ENCODE results near the gene SEC24D.

SEC24D gene

GRCh38 chr4:118816538-118817177 is 19.3 kb downstream of the SEC24D start:
- no peak overlapping the region for H3K4me2 ChIP-seq (ENCODE audit: low read depth, low read length, poor library complexity, severe bottlenecking)
- H3K27ac ChIP-seq (ENCODE audit: low read depth, low read length): no peak overlapping the region
- no peaks in the 10 kb centered on the region for H3K27me3 ChIP-seq (ENCODE audit: low read length)
- H3F3A ChIP-seq (ENCODE audit: insufficient read depth): no peaks in the 10 kb centered on the region
- no peaks in the 10 kb centered on the region for H3K9me2 ChIP-seq (replicated peaks; ENCODE audit: insufficient read depth, low read length)
- no peaks in the 10 kb centered on the region for H3K79me2 ChIP-seq (ENCODE audit: insufficient read depth, low read length)
- no peaks in the 10 kb centered on the region for H4K20me1 ChIP-seq (ENCODE audit: low read depth, low read length)
- no peak overlapping the region for H2AFZ ChIP-seq (ENCODE audit: low read depth, low read length, severe bottlenecking)
- H3K9me3 ChIP-seq (ENCODE audit: insufficient read depth, low read length): no peaks in the 10 kb centered on the region
- TF ChIP-seq EZH2phosphoT487 (conservative IDR thresholded peaks at IDR 0.05; ENCODE audit: low read length): no peak
- TF ChIP-seq, protein P1, sequence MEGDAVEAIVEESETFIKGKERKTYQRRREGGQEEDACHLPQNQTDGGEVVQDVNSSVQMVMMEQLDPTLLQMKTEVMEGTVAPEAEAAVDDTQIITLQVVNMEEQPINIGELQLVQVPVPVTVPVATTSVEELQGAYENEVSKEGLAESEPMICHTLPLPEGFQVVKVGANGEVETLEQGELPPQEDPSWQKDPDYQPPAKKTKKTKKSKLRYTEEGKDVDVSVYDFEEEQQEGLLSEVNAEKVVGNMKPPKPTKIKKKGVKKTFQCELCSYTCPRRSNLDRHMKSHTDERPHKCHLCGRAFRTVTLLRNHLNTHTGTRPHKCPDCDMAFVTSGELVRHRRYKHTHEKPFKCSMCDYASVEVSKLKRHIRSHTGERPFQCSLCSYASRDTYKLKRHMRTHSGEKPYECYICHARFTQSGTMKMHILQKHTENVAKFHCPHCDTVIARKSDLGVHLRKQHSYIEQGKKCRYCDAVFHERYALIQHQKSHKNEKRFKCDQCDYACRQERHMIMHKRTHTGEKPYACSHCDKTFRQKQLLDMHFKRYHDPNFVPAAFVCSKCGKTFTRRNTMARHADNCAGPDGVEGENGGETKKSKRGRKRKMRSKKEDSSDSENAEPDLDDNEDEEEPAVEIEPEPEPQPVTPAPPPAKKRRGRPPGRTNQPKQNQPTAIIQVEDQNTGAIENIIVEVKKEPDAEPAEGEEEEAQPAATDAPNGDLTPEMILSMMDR (IDR thresholded peaks at IDR 0.05; ENCODE audit: insufficient read depth, low read length, poor library complexity, severe bottlenecking): no peak
- no peak overlapping the region for H3K9ac ChIP-seq (ENCODE audit: low read length)
- no peak overlapping the region for H3K4me3 ChIP-seq (ENCODE audit: insufficient read depth, low read length, poor library complexity, severe bottlenecking)
- no peaks in the 10 kb centered on the region for H3K36me3 ChIP-seq (ENCODE audit: low read length)

GRCh38 chr4:118814891-118815290 is 21.0 kb downstream of the SEC24D start:
- H4K20me1 ChIP-seq (ENCODE audit: low read depth, low read length): no peaks in the 10 kb centered on the region
- no peak overlapping the region for H3K27ac ChIP-seq (ENCODE audit: low read depth, low read length)
- no peaks in the 10 kb centered on the region for H3K9me3 ChIP-seq (ENCODE audit: insufficient read depth, low read length)
- no peak overlapping the region for H3K9ac ChIP-seq (ENCODE audit: low read length)
- H3K36me3 ChIP-seq (ENCODE audit: low read length): no peaks in the 10 kb centered on the region
- H3K4me2 ChIP-seq (ENCODE audit: low read depth, low read length, poor library complexity, severe bottlenecking): no peak overlapping the region
- H3K9me2 ChIP-seq (replicated peaks; ENCODE audit: insufficient read depth, low read length): no peaks in the 10 kb centered on the region
- no peak overlapping the region for H3K4me3 ChIP-seq (ENCODE audit: insufficient read depth, low read length, poor library complexity, severe bottlenecking)
- no peaks in the 10 kb centered on the region for H3F3A ChIP-seq (ENCODE audit: insufficient read depth)
- H2AFZ ChIP-seq (ENCODE audit: low read depth, low read length, severe bottlenecking): no peak overlapping the region
- H3K79me2 ChIP-seq (ENCODE audit: insufficient read depth, low read length): no peaks in the 10 kb centered on the region
- no peaks in the 10 kb centered on the region for H3K27me3 ChIP-seq (ENCODE audit: low read length)
- TF ChIP-seq EZH2phosphoT487 (conservative IDR thresholded peaks at IDR 0.05; ENCODE audit: low read length): no peak
- TF ChIP-seq, protein P1 (IDR thresholded peaks at IDR 0.05; ENCODE audit: insufficient read depth, low read length, poor library complexity, severe bottlenecking): no peak

- Histone ChIP-seq H3K9me3 (ENCODE audit: insufficient read depth, low read length) (no peaks in the 10 kb centered on the region), H2AFZ (ENCODE audit: low read depth, low read length, severe bottlenecking) (no peak overlapping the region), H3K27me3 (ENCODE audit: low read length) (no peaks in the 10 kb centered on the region), H3K79me2 (ENCODE audit: insufficient read depth, low read length) (no peaks in the 10 kb centered on the region), H3K36me3 (ENCODE audit: low read length) (no peaks in the 10 kb centered on the region), H3K9ac (ENCODE audit: low read length) (no peak overlapping the region), H3K9me2 (replicated peaks; ENCODE audit: insufficient read depth, low read length) (no peaks in the 10 kb centered on the region), H3F3A (ENCODE audit: insufficient read depth) (no peaks in the 10 kb centered on the region), H4K20me1 (ENCODE audit: low read depth, low read length) (no peaks in the 10 kb centered on the region), H3K4me3 (ENCODE audit: insufficient read depth, low read length, poor library complexity, severe bottlenecking) (no peak overlapping the region), H3K4me2 (ENCODE audit: low read depth, low read length, poor library complexity, severe bottlenecking) (no peak overlapping the region), H3K27ac (ENCODE audit: low read depth, low read length) (no peak overlapping the region)
- TF ChIP-seq, protein P1 (IDR thresholded peaks at IDR 0.05; ENCODE audit: insufficient read depth, low read length, poor library complexity, severe bottlenecking): no peak
- no peak for TF ChIP-seq EZH2phosphoT487 (conservative IDR thresholded peaks at IDR 0.05; ENCODE audit: low read length)
Observed at GRCh38 chr4:118814058-118814457, 21.9 kb downstream of the SEC24D start.

Measured in SU-DHL-6 (cell line).